ENCODE measurements around the gene KIRREL3.

KIRREL3 gene

GRCh38 chr11:126533560-126533959 lies 467.0 kb downstream of the KIRREL3 start:
- FAIRE-seq: no peak
- TF ChIP-seq CTCF (IDR thresholded peaks at IDR 0.05; ENCODE audit: insufficient read depth, missing control alignments): no peak
- no peak for DNase-seq (ENCODE audit: insufficient read length, low spot score)

GRCh38 chr11:126530416-126530815 lies 470.2 kb downstream of the KIRREL3 start:
- DNase-seq (ENCODE audit: insufficient read length, low spot score) (no peak), FAIRE-seq (no peak)
- no peak for TF ChIP-seq CTCF (IDR thresholded peaks at IDR 0.05; ENCODE audit: insufficient read depth, missing control alignments)

GRCh38 chr11:126529037-126529436 lies 471.5 kb downstream of the KIRREL3 start:
- TF ChIP-seq CTCF (IDR thresholded peaks at IDR 0.05; ENCODE audit: insufficient read depth, missing control alignments): no peak
- FAIRE-seq (no peak), DNase-seq (ENCODE audit: insufficient read length, low spot score) (no peak)

- FAIRE-seq: no peak
- TF ChIP-seq CTCF (IDR thresholded peaks at IDR 0.05; ENCODE audit: insufficient read depth, missing control alignments): no peak
- DNase-seq (ENCODE audit: insufficient read length, low spot score): no peak
Observed at GRCh38 chr11:126528075-126528474, 472.5 kb downstream of the KIRREL3 start.

GRCh38 chr11:126527651-126528050 lies 472.9 kb downstream of the KIRREL3 start:
- FAIRE-seq (no peak), DNase-seq (ENCODE audit: insufficient read length, low spot score) (no peak)

GRCh38 chr11:126526471-126526870 lies 474.1 kb downstream of the KIRREL3 start:
- DNase-seq (ENCODE audit: insufficient read length, low spot score): no peak
- no peak for FAIRE-seq
- no peak for TF ChIP-seq CTCF (IDR thresholded peaks at IDR 0.05; ENCODE audit: insufficient read depth, missing control alignments)

More at GRCh38 chr11:126527651-126528050, 472.9 kb downstream of the KIRREL3 start:
- no peak for TF ChIP-seq CTCF (IDR thresholded peaks at IDR 0.05; ENCODE audit: insufficient read depth, missing control alignments)

GRCh38 chr11:126525702-126526101 lies 474.9 kb downstream of the KIRREL3 start:
- no peak for DNase-seq (ENCODE audit: insufficient read length, low spot score)
- TF ChIP-seq CTCF (IDR thresholded peaks at IDR 0.05; ENCODE audit: insufficient read depth, missing control alignments): no peak
- FAIRE-seq: no peak

Data from D721Med (cell line).